Adipose tissue (tissue), 3 donors: ENCODE results near the gene CHCHD1. TPM values are rescaled to one million over a fixed set of nuclear protein-coding genes. Genes with fewer than 3 reads are reported as not detected.
"Not testable (repeated sequence)": the region's sequence is repeated elsewhere in the genome, so short reads cannot be mapped to it uniquely, and the experiment has no call there.

ENCODE experiments used
- H3K27ac ChIP-seq: one replicate; pipeline ENCODE4 v1.5.1; 2013; ENCODE audit warnings: low read depth, low read length
- WGBS, 3 donors: extraction: QIAGEN DNeasy Blood & Tissue Kit; methylation state at CpG; one replicate each; pipeline ENCODE4 v1.1.7; 2013; 5-methylcytosine and 5-hydroxymethylcytosine counted together
- polyA plus RNA-seq, 3 donors: library from polyadenylated mRNA; stranded (reverse); fragments of 200-250 nt; gene quantifications; one replicate each; pipeline ENCODE4 v1.2.3, GENCODE V29; 2013
- donor health status: healthy with polysubstance abuse.
- donor health status: Bipolar disorder and iron deficiency.
- donor health status: healthy.

Gene CHCHD1
- polyA plus RNA-seq, 3 donors: 24.0 to 53.3 (median 47.1) TPM

DNA sequence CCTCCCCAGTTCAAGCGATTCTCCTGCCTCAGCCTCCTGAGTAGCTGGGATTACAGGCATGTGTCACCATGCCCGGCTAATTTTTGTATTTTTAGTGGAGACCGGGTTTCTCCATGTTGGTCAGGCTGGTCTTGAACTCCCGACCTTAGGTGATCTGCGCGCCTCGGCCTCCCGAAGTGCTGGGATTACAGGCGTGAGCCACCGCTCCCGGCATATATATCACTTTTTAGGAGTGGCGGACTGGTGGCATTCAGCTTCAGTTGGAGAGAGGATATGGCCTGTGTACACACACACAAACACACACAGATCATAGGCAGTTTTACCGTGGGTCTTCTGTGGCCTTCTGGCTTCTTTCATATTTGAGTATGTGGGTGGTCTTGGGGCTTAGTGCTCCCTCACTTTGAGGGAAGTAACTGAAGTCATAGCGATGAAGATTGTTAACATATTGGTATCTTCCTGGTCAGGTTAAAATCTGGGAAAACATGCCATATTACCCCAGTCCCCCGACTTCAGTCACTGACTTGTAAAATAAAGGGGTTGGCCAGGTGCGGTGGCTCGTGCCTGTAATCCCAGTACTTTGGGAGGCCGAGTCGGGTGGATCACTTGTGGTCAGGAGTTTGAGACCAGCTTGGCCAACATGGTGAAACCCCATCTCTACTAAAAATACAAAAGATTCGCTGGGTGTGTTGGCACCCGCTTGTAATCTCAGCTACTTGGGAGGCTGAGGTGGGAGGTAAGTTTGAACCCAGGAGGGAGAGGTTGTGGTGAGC, 5.4 kb downstream of the CHCHD1 start:
- 82 to 89% (median 86%) methylated on average over 21 of the region's 21 CpGs for WGBS, 3 donors
- H3K27ac ChIP-seq: not testable (repeated sequence)

GRCh38 chr10:73788864-73789658, 7.2 kb downstream of the CHCHD1 start:
- H3K27ac ChIP-seq: no peak overlapping the region
- 90% methylated on average over 17 of the region's 17 CpGs for WGBS, 3 donors

- H3K27ac ChIP-seq: no peak overlapping the region
- WGBS, 3 donors: 84 to 94% (median 93%) methylated on average over 10 of the region's 10 CpGs
Observed at GRCh38 chr10:73789659-73790055, 7.8 kb downstream of the CHCHD1 start.

- H3K27ac ChIP-seq: no peak overlapping the region
- WGBS, 3 donors: 90 to 94% (median 94%) methylated on average over 22 of the region's 22 CpGs
Observed at GRCh38 chr10:73790886-73791625, 9.2 kb downstream of the CHCHD1 start.

- 93 to 95% (median 94%) methylated on average over 26 of the region's 26 CpGs for WGBS, 3 donors
Observed at GRCh38 chr10:73791871-73792400, 10.1 kb downstream of the CHCHD1 start.

GRCh38 chr10:73793456-73793855, 11.6 kb downstream of the CHCHD1 start:
- WGBS, 3 donors: 94 to 100% (median 95%) methylated on average over 2 to 5 of the region's 5 CpGs
- no peak overlapping the region for H3K27ac ChIP-seq

More at GRCh38 chr10:73791871-73792400, 10.1 kb downstream of the CHCHD1 start:
- H3K27ac ChIP-seq: no peak overlapping the region

- WGBS, 3 donors: 94 to 96% (median 96%) methylated on average over 10 of the region's 10 CpGs
- not testable (repeated sequence) for H3K27ac ChIP-seq
Observed at GRCh38 chr10:73795491-73795890, 13.6 kb downstream of the CHCHD1 start.

DNA sequence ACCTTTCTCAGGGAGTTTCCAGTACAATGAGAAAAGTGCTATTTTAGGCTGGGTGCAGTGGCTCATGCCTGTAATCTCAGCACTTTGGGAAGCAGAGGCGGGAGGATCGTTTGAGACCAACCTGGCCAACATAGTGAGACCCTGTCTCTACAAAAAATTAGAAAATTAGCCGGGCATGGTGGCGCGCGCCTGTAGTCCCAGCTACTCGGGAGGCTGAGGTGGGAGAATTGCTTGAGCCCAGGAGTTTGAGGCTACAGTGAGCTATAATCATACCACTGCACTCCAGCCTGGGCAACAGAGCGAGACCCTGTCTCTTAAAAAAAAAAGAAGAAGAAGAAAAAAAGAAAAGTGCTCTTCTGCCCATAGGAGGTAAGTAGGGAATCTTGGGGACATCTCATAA, 14.2 kb downstream of the CHCHD1 start:
- 95 to 96% (median 95%) methylated on average over 8 of the region's 8 CpGs for WGBS, 3 donors
- H3K27ac ChIP-seq: not testable (repeated sequence)

- no peak overlapping the region for H3K27ac ChIP-seq
- 83 to 87% (median 85%) methylated on average over 5 of the region's 5 CpGs for WGBS, 3 donors
Observed at GRCh38 chr10:73796766-73797165, 14.9 kb downstream of the CHCHD1 start.

- no peak overlapping the region for H3K27ac ChIP-seq
- 90 to 92% (median 91%) methylated on average over 19 of the region's 19 CpGs for WGBS, 3 donors
Observed at GRCh38 chr10:73797324-73798025, 15.6 kb downstream of the CHCHD1 start.

DNA sequence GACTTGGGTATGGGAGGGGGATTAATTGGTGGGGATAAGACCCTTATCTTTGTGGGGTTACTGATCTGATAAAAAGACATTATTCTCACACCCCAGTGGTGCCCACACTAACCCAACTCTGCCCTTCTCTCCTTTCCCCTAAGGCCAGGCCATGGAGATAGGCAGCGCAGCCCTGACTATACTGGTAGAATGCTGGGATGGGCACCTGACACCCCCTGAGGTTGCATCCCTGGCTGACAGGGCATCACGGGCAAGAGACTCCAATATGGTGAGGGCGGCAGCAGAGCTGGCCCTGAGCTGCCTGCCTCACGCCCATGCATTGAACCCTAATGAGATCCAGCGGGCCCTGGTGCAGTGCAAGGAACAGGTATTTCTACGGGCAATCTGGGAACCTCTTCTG, 16.2 kb downstream of the CHCHD1 start:
- H3K27ac ChIP-seq: no peak overlapping the region
- WGBS, 3 donors: 89 to 94% (median 93%) methylated on average over 6 of the region's 6 CpGs

DNA sequence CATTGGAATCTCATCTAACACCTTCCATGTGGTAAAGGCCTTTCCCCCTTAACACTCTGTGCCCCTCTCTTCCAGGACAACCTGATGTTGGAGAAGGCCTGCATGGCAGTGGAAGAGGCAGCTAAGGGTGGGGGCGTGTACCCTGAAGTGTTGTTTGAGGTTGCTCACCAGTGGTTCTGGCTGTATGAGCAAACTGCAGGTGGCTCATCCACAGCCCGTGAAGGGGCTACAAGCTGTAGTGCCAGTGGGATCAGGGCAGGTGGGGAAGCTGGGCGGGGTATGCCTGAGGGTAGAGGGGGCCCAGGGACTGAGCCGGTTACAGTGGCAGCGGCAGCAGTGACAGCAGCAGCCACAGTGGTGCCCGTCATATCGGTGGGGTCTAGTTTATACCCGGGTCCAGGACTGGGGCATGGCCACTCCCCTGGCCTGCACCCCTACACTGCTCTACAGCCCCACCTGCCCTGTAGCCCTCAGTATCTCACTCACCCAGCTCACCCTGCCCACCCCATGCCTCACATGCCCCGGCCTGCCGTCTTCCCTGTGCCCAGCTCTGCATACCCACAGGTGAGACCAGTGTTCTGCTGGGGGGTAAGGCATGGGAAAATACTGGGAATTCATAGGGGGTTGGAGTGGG, 17.2 kb downstream of the CHCHD1 start:
- no peak overlapping the region for H3K27ac ChIP-seq
- 82 to 89% (median 86%) methylated on average over 10 of the region's 10 CpGs for WGBS, 3 donors

DNA sequence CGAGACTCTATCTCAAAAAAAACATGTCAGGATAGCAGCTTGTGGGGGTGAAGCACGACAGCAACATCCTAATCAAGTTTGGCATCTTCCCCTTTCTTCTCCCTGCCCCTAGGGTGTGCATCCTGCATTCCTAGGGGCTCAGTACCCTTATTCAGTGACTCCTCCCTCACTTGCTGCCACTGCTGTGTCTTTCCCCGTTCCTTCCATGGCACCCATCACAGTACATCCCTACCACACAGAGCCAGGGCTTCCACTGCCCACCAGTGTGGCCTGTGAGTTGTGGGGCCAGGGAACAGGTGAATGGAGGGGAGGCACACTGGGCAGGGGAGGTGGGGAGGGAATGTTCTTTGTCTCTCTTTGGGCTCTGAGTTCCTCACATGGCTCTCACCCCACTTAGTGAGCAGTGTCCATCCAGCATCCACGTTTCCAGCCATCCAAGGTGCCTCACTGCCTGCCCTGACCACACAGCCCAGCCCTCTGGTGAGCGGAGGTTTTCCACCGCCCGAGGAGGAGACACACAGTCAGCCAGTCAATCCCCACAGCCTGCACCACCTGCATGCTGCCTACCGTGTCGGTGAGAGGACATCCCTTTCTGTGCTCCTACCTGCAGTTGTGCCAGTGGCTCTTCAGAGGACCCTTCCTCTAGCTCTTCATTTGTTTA, 18.2 kb downstream of the CHCHD1 start:
- no peak overlapping the region for H3K27ac ChIP-seq
- WGBS, 3 donors: 72 to 81% (median 75%) methylated on average over 8 to 9 of the region's 9 CpGs

GRCh38 chr10:73800560-73801252, 18.9 kb downstream of the CHCHD1 start:
- H3K27ac ChIP-seq: no peak overlapping the region
- 81% methylated on average over 18 to 20 of the region's 20 CpGs for WGBS, 3 donors

- WGBS, 3 donors: 93 to 94% (median 94%) methylated on average over 13 of the region's 13 CpGs
- no peak overlapping the region for H3K27ac ChIP-seq
Observed at GRCh38 chr10:73801253-73801590, 19.4 kb downstream of the CHCHD1 start.

DNA sequence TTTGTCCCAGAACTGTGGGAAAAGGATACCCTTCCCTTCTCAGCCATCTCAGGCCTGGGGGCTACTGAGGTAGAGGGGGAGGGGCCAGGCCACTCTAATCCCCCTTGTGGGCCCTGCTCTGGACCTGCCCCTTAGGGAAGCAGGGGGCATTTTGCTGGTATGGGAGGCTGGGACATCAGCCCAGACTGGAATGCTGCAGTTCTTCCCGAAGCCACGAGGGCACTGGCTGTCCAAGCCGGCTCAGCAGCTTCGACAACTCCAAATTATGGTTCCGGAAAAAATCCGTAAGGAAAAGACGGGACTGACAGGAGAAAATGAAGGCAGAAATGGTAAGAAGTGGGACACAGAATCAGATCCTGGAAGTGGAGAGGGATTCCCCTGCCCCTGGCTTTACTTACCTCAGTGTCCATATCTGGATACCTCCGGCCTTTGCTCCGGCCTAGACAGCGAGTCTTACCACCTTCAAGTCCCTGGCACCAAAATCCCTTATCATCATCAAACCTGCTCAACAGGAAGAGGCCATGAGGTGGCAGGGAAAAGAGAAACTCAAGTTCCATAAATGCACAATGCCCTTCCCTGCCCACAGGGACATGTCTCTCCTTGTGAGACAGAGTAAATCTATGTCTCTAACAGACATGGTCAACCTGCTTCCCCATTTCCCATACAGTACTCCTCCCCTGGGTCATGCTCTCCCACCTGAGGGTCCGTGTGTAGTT, 20.6 kb downstream of the CHCHD1 start:
- no peak overlapping the region for H3K27ac ChIP-seq
- 80 to 86% (median 85%) methylated on average over 11 of the region's 11 CpGs for WGBS, 3 donors
